Neural cell (in vitro differentiated cells): ENCODE measurements around the gene CRB2. TPM values are rescaled to one million over a fixed set of nuclear protein-coding genes. Genes with fewer than 3 reads are reported as not detected.

Experiments
- H2AFZ ChIP-seq: fragments of 200-600, 300-800 bp; sonication (generic), shearing (Covaris generic); 2 replicates; pipeline ENCODE4 v1.6.0; 2014; ENCODE audit warnings: low read depth, mild to moderate bottlenecking, antibody characterized with exemption, low read length, moderate library complexity
- H3F3A ChIP-seq: fragments of 200-600 bp; shearing (Covaris generic); 2 replicates; pipeline ENCODE4 v1.6.1; 2016; ENCODE audit warnings: mild to moderate bottlenecking, moderate library complexity, mixed read lengths, antibody characterized with exemption, low read length; ENCODE audit not compliant: insufficient read depth, poor library complexity, severe bottlenecking
- H3K27ac ChIP-seq: fragments of 200-600, 300-800 bp; sonication (generic), shearing (Covaris generic); 2 replicates; pipeline ENCODE4 v1.5.1; 2014; ENCODE audit warnings: mild to moderate bottlenecking, low read length, moderate library complexity
- H3K27me3 ChIP-seq: fragments of 300-800, 200-600 bp; sonication (generic), shearing (Covaris generic); 2 replicates; pipeline ENCODE4 v1.6.0; 2014; ENCODE audit warnings: mild to moderate bottlenecking, low read depth, low read length, moderate library complexity; ENCODE audit not compliant: insufficient read depth
- H3K36me3 ChIP-seq: fragments of 300-800, 200-600 bp; sonication (generic), shearing (Covaris generic); 2 replicates; pipeline ENCODE4 v1.5.1; 2014; ENCODE audit warnings: mild to moderate bottlenecking, antibody characterized with exemption, low read length, moderate library complexity; ENCODE audit not compliant: insufficient read depth
- H3K4me2 ChIP-seq: fragments of 300-800, 200-600 bp; sonication (generic), shearing (Covaris generic); 2 replicates; pipeline ENCODE4 v1.6.0; 2014; ENCODE audit warnings: mild to moderate bottlenecking, low read length
- H3K4me3 ChIP-seq: fragments of 300-800, 200-600 bp; sonication (generic), shearing (Covaris generic); 2 replicates; pipeline ENCODE4 v1.5.1; 2014; ENCODE audit warnings: mild to moderate bottlenecking, low read length, moderate library complexity
- H3K79me2 ChIP-seq: fragments of 200-600 bp; shearing (Covaris generic); replicated peaks from 2 replicates; pipeline ENCODE4 v1.6.0; 2014; ENCODE audit warnings: mild to moderate bottlenecking, low read length, moderate library complexity; ENCODE audit not compliant: insufficient read depth
- H3K9ac ChIP-seq: fragments of 300-800, 200-600 bp; sonication (generic), shearing (Covaris generic); 2 replicates; pipeline ENCODE4 v1.6.1; 2016; ENCODE audit warnings: mild to moderate bottlenecking, low read length, mixed read lengths
- H3K9me2 ChIP-seq: fragments of 200-600 bp; shearing (Covaris generic); 2 replicates; pipeline ENCODE4 v1.6.1; 2016; ENCODE audit warnings: mild to moderate bottlenecking, low read length, mixed read lengths; ENCODE audit not compliant: insufficient read depth
- H3K9me3 ChIP-seq: fragments of 200-600, 300-800 bp; sonication (generic), shearing (Covaris generic); 2 replicates; pipeline ENCODE4 v1.6.1; 2016; ENCODE audit warnings: mild to moderate bottlenecking, mixed run types, low read length, moderate library complexity, mixed read lengths
- H4K20me1 ChIP-seq: fragments of 200-600 bp; shearing (Covaris generic); 2 replicates; pipeline ENCODE4 v1.6.1; 2016; ENCODE audit warnings: mild to moderate bottlenecking, mixed run types; ENCODE audit not compliant: insufficient read depth
- EP300 ChIP-seq: fragments of 450-650 bp; conservative IDR thresholded peaks from 2 replicates; pipeline ENCODE4 v1.6.1; 2014; ENCODE audit warnings: antibody characterized with exemption, mild to moderate bottlenecking, moderate library complexity; ENCODE audit not compliant: poor library complexity, severe bottlenecking
- EZH2 ChIP-seq: fragments of 200-600, 300-800 bp; shearing (Covaris generic), sonication (generic); IDR thresholded peaks from 2 replicates; pipeline ENCODE4 v1.6.1; 2014; ENCODE audit warnings: antibody characterized with exemption, low read length, borderline replicate concordance, mild to moderate bottlenecking; ENCODE audit not compliant: insufficient read depth, poor library complexity, severe bottlenecking
- MXI1 ChIP-seq: fragments of 450-650 bp; conservative IDR thresholded peaks from 2 replicates; pipeline ENCODE4 v1.6.1; 2014; ENCODE audit warnings: antibody characterized with exemption, mild to moderate bottlenecking; ENCODE audit not compliant: poor library complexity, severe bottlenecking
- POLR2AphosphoS5 ChIP-seq: IDR thresholded peaks from 2 replicates; pipeline ENCODE4 v1.6.1; 2012
- RAD21 ChIP-seq: fragments of 450-650 bp; conservative IDR thresholded peaks from 2 replicates; pipeline ENCODE4 v1.6.1; 2014; ENCODE audit warnings: antibody characterized with exemption, mild to moderate bottlenecking, moderate library complexity
- SMC3 ChIP-seq: fragments of 450-650 bp; conservative IDR thresholded peaks from 2 replicates; pipeline ENCODE4 v1.6.1; 2014; ENCODE audit warnings: antibody characterized with exemption, mild to moderate bottlenecking, moderate library complexity; ENCODE audit not compliant: poor library complexity
- TAF1 ChIP-seq: IDR thresholded peaks from 2 replicates; pipeline ENCODE4 v1.6.1; 2012; ENCODE audit warnings: low read depth
- polyA plus RNA-seq: library from polyadenylated mRNA; depleted of rRNA; stranded (reverse); fragments of >200 nt; gene quantifications from 2 replicates; pipeline ENCODE4 v1.2.3, GENCODE V29; 2014
- TF ChIP-seq, protein P1 (sequence below): fragments of 450-650 bp; IDR thresholded peaks from 2 replicates; pipeline ENCODE4 v1.5.1; 2014; ENCODE audit warnings: antibody characterized with exemption, mild to moderate bottlenecking, moderate library complexity; ENCODE audit not compliant: poor library complexity, severe bottlenecking
- TF ChIP-seq, protein P2 (sequence below): IDR thresholded peaks from 2 replicates; pipeline ENCODE4 v1.6.1; 2012; ENCODE audit warnings: borderline replicate concordance

Gene CRB2
- polyA plus RNA-seq, 1 donor from 2014 or later = 0.32 TPM

GRCh38 chr9:123312306-123312877 lies 43.6 kb upstream of the CRB2 start:
- Histone ChIP-seq H3K27ac (no peak overlapping the region), H3K9me3 (no peaks in the 10 kb centered on the region), H3K4me3 (no peak overlapping the region), H3F3A (no peaks in the 10 kb centered on the region), H3K36me3 (no peaks in the 10 kb centered on the region), H3K27me3 (no peaks in the 10 kb centered on the region), H3K9me2 (no peaks in the 10 kb centered on the region), H4K20me1 (no peaks in the 10 kb centered on the region), H3K79me2 (no peaks in the 10 kb centered on the region), H2AFZ (no peak overlapping the region), H3K4me2 (no peak overlapping the region), H3K9ac (no peak overlapping the region)
- TF ChIP-seq SMC3 (no peak), TAF1 (no peak), EP300 (no peak), POLR2AphosphoS5 (no peak), EZH2 (no peak), MXI1 (no peak), RAD21 (no peak)
- TF ChIP-seq, protein P1, sequence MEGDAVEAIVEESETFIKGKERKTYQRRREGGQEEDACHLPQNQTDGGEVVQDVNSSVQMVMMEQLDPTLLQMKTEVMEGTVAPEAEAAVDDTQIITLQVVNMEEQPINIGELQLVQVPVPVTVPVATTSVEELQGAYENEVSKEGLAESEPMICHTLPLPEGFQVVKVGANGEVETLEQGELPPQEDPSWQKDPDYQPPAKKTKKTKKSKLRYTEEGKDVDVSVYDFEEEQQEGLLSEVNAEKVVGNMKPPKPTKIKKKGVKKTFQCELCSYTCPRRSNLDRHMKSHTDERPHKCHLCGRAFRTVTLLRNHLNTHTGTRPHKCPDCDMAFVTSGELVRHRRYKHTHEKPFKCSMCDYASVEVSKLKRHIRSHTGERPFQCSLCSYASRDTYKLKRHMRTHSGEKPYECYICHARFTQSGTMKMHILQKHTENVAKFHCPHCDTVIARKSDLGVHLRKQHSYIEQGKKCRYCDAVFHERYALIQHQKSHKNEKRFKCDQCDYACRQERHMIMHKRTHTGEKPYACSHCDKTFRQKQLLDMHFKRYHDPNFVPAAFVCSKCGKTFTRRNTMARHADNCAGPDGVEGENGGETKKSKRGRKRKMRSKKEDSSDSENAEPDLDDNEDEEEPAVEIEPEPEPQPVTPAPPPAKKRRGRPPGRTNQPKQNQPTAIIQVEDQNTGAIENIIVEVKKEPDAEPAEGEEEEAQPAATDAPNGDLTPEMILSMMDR = no peak
- TF ChIP-seq, protein P2, sequence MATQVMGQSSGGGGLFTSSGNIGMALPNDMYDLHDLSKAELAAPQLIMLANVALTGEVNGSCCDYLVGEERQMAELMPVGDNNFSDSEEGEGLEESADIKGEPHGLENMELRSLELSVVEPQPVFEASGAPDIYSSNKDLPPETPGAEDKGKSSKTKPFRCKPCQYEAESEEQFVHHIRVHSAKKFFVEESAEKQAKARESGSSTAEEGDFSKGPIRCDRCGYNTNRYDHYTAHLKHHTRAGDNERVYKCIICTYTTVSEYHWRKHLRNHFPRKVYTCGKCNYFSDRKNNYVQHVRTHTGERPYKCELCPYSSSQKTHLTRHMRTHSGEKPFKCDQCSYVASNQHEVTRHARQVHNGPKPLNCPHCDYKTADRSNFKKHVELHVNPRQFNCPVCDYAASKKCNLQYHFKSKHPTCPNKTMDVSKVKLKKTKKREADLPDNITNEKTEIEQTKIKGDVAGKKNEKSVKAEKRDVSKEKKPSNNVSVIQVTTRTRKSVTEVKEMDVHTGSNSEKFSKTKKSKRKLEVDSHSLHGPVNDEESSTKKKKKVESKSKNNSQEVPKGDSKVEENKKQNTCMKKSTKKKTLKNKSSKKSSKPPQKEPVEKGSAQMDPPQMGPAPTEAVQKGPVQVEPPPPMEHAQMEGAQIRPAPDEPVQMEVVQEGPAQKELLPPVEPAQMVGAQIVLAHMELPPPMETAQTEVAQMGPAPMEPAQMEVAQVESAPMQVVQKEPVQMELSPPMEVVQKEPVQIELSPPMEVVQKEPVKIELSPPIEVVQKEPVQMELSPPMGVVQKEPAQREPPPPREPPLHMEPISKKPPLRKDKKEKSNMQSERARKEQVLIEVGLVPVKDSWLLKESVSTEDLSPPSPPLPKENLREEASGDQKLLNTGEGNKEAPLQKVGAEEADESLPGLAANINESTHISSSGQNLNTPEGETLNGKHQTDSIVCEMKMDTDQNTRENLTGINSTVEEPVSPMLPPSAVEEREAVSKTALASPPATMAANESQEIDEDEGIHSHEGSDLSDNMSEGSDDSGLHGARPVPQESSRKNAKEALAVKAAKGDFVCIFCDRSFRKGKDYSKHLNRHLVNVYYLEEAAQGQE = no peak

DNA sequence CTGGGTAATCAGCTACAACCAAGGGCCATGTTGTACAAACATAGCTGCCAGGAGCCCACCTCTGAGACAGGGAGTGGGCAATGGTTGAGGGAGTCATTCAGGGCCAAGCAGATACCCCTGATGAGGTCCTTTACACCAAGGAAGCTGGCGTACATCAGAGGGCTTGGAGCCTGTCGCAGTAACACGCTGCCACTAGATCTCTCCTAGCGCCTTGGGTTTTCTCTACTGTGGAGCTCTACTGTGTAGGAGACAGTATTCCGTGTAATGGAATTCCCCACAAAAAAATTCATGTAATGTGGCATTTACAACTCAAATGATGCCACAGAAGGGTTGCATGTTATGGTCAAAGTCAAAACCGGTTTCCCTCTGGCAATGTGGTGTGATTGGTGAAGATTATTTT lies 41.4 kb upstream of the CRB2 start:
- Histone ChIP-seq H3K4me2 (no peak overlapping the region), H3F3A (no peaks in the 10 kb centered on the region), H3K9ac (no peak overlapping the region), H3K27ac (no peak overlapping the region), H3K79me2 (no peaks in the 10 kb centered on the region), H3K9me2 (no peaks in the 10 kb centered on the region), H3K27me3 (no peaks in the 10 kb centered on the region), H3K4me3 (no peak overlapping the region), H2AFZ (no peak overlapping the region), H3K9me3 (no peaks in the 10 kb centered on the region), H4K20me1 (no peaks in the 10 kb centered on the region), H3K36me3 (no peaks in the 10 kb centered on the region)
- TF ChIP-seq, protein P1 = no peak
- TF ChIP-seq EP300 = no peak
- TF ChIP-seq TAF1 = no peak
- TF ChIP-seq, protein P2 = no peak
- no peak for TF ChIP-seq SMC3
- TF ChIP-seq EZH2 = no peak
- no peak for TF ChIP-seq RAD21
- no peak for TF ChIP-seq POLR2AphosphoS5
- no peak for TF ChIP-seq MXI1
